A673 (cell line): ENCODE results near the gene KLRF2. TPM values are rescaled to one million over a fixed set of nuclear protein-coding genes. Genes with fewer than 3 reads are reported as not detected.

Experiments
- BruUV-seq: library from RNA; stranded (reverse); fragments of 400-500 nt; replicated peaks from 2 replicates; lab custom pipeline; 2021; lab: Mats Ljungman, UMichigan
- CTCF ChIA-PET: fragments of 300-600 bp; sonication (Branson Sonifier 250); formaldehyde crosslinking; loops from one replicate; lab custom pipeline; 2022; ENCODE audit warnings: antibody characterized with exemption; lab: Charles Lee
- POLR2A ChIA-PET: fragments of 300-600 bp; sonication (Branson Sonifier 250); formaldehyde crosslinking; loops from one replicate; lab custom pipeline; 2022; ENCODE audit warnings: antibody characterized with exemption; ENCODE audit not compliant: low non-redundant PET; lab: Charles Lee
- DNase-seq: peaks from one replicate; pipeline ENCODE4 v3.0.0-alpha.2; 2015; ENCODE audit warnings: low spot score
- H3K27ac ChIP-seq: fragments of 200-600 bp; sonication (generic); 2 replicates; pipeline ENCODE4 v1.5.1; 2016; ENCODE audit warnings: mixed run types, low read depth, mild to moderate bottlenecking, mixed read lengths, antibody characterized with exemption, low read length; ENCODE audit not compliant: poor library complexity, severe bottlenecking
- H3K27me3 ChIP-seq: fragments of 200-600 bp; sonication (generic); replicated peaks from 2 replicates; pipeline ENCODE4 v1.6.1; 2017; ENCODE audit warnings: mixed run types, low read depth, mild to moderate bottlenecking, mixed read lengths, antibody characterized with exemption, low read length; ENCODE audit not compliant: insufficient read depth, poor library complexity
- H3K36me3 ChIP-seq: fragments of 200-600 bp; sonication (generic); 2 replicates; pipeline ENCODE4 v1.6.1; 2016; ENCODE audit warnings: mixed run types, mild to moderate bottlenecking, mixed read lengths, antibody characterized with exemption, low read length; ENCODE audit not compliant: insufficient read depth, poor library complexity, severe bottlenecking
- H3K4me1 ChIP-seq: fragments of 200-600 bp; sonication (generic); 2 replicates; pipeline ENCODE4 v1.6.1; 2017; ENCODE audit warnings: mixed run types, mild to moderate bottlenecking, mixed read lengths, antibody characterized with exemption, low read length; ENCODE audit not compliant: insufficient read depth, poor library complexity, severe bottlenecking
- H3K4me3 ChIP-seq: fragments of 200-600 bp; sonication (generic); 2 replicates; pipeline ENCODE4 v1.5.1; 2016; ENCODE audit warnings: low read depth, mixed run types, mild to moderate bottlenecking, mixed read lengths, low read length; ENCODE audit not compliant: poor library complexity, severe bottlenecking
- H3K9me3 ChIP-seq: fragments of 200-600 bp; sonication (generic); 2 replicates; pipeline ENCODE4 v1.6.1; 2016; ENCODE audit warnings: mixed run types, low read depth, mild to moderate bottlenecking, mixed read lengths, antibody characterized with exemption, low read length; ENCODE audit not compliant: poor library complexity, severe bottlenecking
- EZH2 ChIP-seq: fragments of 200-600 bp; sonication (generic); IDR thresholded peaks from 2 replicates; pipeline ENCODE4 v1.6.1; 2017; ENCODE audit warnings: borderline replicate concordance, low read depth, mild to moderate bottlenecking, mixed read lengths, antibody characterized with exemption, low read length; ENCODE audit not compliant: poor library complexity, severe bottlenecking
- intact Hi-C: fragments of 100-400 bp; cut with micrococcal nuclease; formaldehyde crosslinking; loops from one replicate; pipeline ENCODE4 v1.10.0; 2022; ENCODE audit not compliant: unreplicated experiment
- total RNA-seq: library from RNA; stranded (reverse); gene quantifications from 2 replicates; pipeline ENCODE4 v1.2.3, GENCODE V29; 2021
- TF ChIP-seq, protein P1 (sequence below): fragments of 300-800, 200-600 bp; sonication (generic); conservative IDR thresholded peaks from 2 replicates; pipeline ENCODE4 v1.5.1; 2017; ENCODE audit warnings: low read depth, mild to moderate bottlenecking, antibody characterized with exemption, low read length, moderate library complexity, mixed read lengths

Gene KLRF2
- total RNA-seq, 1 experiment from 2014 or later = not detected

DNA sequence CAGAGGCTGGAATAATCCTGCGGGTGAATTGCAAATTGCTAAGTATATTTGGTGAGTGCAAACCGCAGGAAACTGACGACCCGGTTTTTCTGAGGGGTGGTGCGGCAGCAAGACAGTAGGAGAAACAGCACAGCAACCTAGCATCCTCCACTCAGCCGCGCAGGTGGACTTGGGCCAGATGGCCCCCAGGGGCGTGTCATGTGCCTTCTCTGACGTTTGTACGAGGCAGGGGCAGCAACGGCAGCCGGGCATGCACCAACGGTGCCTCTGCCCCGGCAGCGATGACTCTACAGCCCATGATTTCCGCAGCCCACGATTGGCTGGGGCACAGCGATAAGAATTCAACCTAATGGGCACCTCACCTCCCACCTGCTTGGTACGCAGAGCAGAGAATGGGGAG, 62.0 kb downstream of the KLRF2 start:
- no peak overlapping the region for H3K27ac ChIP-seq
- H3K4me1 ChIP-seq = peaks cover 10% of the 10 kb centered on the region
- no peak overlapping the region for H3K4me3 ChIP-seq
- intact Hi-C loops = loop anchor here (5.0 kb wide), 1 partner anchor 199 kb away; no protein-coding TSS in a partner anchor
- H3K27me3 ChIP-seq = peaks cover 63% of the 10 kb centered on the region
- DNase-seq = no peak
- TF ChIP-seq, protein P1, sequence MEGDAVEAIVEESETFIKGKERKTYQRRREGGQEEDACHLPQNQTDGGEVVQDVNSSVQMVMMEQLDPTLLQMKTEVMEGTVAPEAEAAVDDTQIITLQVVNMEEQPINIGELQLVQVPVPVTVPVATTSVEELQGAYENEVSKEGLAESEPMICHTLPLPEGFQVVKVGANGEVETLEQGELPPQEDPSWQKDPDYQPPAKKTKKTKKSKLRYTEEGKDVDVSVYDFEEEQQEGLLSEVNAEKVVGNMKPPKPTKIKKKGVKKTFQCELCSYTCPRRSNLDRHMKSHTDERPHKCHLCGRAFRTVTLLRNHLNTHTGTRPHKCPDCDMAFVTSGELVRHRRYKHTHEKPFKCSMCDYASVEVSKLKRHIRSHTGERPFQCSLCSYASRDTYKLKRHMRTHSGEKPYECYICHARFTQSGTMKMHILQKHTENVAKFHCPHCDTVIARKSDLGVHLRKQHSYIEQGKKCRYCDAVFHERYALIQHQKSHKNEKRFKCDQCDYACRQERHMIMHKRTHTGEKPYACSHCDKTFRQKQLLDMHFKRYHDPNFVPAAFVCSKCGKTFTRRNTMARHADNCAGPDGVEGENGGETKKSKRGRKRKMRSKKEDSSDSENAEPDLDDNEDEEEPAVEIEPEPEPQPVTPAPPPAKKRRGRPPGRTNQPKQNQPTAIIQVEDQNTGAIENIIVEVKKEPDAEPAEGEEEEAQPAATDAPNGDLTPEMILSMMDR = no peak
- no peak for TF ChIP-seq EZH2
- no peaks in the 10 kb centered on the region for H3K9me3 ChIP-seq
- CTCF ChIA-PET = no interaction called here
- POLR2A ChIA-PET = no interaction called here
- no TSS peak for BruUV-seq
- H3K36me3 ChIP-seq = no peaks in the 10 kb centered on the region

DNA sequence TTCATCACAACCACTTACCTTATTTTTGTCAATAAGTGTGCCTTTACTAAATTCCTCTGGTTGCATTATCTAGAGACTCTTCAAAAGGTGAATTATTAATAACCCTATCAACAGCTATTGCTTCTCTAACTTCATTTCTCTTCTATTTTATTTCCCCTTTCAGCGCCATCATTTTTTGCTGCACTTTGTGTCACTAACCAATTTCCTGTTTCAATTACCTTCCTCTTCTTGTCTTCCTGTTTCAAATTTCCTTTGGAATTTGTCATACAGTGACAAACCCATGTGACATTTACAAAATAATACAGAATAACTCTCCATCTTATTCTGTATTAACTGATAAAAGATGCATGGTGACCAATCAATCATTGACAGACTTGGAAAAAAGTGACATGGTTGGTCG, 63.1 kb downstream of the KLRF2 start:
- H3K4me1 ChIP-seq = peaks cover 10% of the 10 kb centered on the region
- H3K27ac ChIP-seq = no peak overlapping the region
- POLR2A ChIA-PET = no interaction called here
- H3K9me3 ChIP-seq = no peaks in the 10 kb centered on the region
- TF ChIP-seq EZH2 = no peak
- TF ChIP-seq, protein P1 = no peak
- no peak overlapping the region for H3K4me3 ChIP-seq
- H3K36me3 ChIP-seq = no peaks in the 10 kb centered on the region
- BruUV-seq = no TSS peak
- H3K27me3 ChIP-seq = peaks cover 69% of the 10 kb centered on the region
- peak; percentile 66 for DNase-seq
- intact Hi-C loops = loop anchor here (5.0 kb wide), 1 partner anchor 198 kb away; no protein-coding TSS in a partner anchor
- CTCF ChIA-PET = no interaction called here

Other genes with a start within 250 kb of the KLRF2 start
- 1.6 and 2.2 TPM in 2 replicates for gene CLEC2D, start 211.8 kb upstream of the KLRF2 start, total RNA-seq
- gene CLECL1, start 148.4 kb upstream of the KLRF2 start, total RNA-seq = not detected in 2 replicates
- gene CD69, start 120.6 kb upstream of the KLRF2 start, total RNA-seq = 0.26 TPM in 1 of 2 replicates, not detected in the other
- gene KLRF1, start 54.0 kb upstream of the KLRF2 start, total RNA-seq = not detected in 2 replicates
- 9.4 and 12.3 TPM in 2 replicates for gene CLEC2B, start 12.1 kb upstream of the KLRF2 start, total RNA-seq
- not detected in 2 replicates for gene CLEC2A, start 50.9 kb downstream of the KLRF2 start, total RNA-seq
- not detected in 2 replicates for gene CLEC12A, start 89.9 kb downstream of the KLRF2 start, total RNA-seq
- not detected in 2 replicates for gene CLEC1B, start 117.6 kb downstream of the KLRF2 start, total RNA-seq
- not detected in 2 replicates for gene CLEC12B, start 129.1 kb downstream of the KLRF2 start, total RNA-seq
- not detected in 2 replicates for gene CLEC9A, start 149.2 kb downstream of the KLRF2 start, total RNA-seq
- not detected in 2 replicates for gene CLEC1A, start 217.5 kb downstream of the KLRF2 start, total RNA-seq
- 0.28 and 0.39 TPM in 2 replicates for gene CLEC7A, start 248.7 kb downstream of the KLRF2 start, total RNA-seq